A549 (cell line): ENCODE results near the gene OR7C1.
"Not testable (repeated sequence)": the region's sequence is repeated elsewhere in the genome, so short reads cannot be mapped to it uniquely, and the experiment has no call there.

ENCODE experiments used
- CTCF ChIP-seq: fragments of >200 bp; sonication (Bioruptor Twin); formaldehyde crosslinking; IDR thresholded peaks from 3 replicates; pipeline ENCODE4 v1.5.1; 2016
- GATA3 ChIP-seq: IDR thresholded peaks from 2 replicates; pipeline ENCODE4 v1.6.1; 2012; ENCODE audit warnings: borderline replicate concordance
- HEYL ChIP-seq: fragments of 250-450 bp; sonication (Bioruptor Pico); IDR thresholded peaks from 2 replicates; pipeline ENCODE4 v1.8.0; 2021; ENCODE audit warnings: mild to moderate bottlenecking, moderate library complexity
- HMGXB4 ChIP-seq: fragments of 250-450 bp; sonication (Bioruptor Pico); IDR thresholded peaks from 2 replicates; pipeline ENCODE4 v1.5.0; 2021; ENCODE audit warnings: mild to moderate bottlenecking, moderate library complexity, borderline replicate concordance
- JUNB ChIP-seq: fragments of >200 bp; sonication (Bioruptor Twin); formaldehyde crosslinking; IDR thresholded peaks from 2 replicates; pipeline ENCODE4 v1.6.1; 2016
- MAFK ChIP-seq: fragments of 450-650 bp; IDR thresholded peaks from 2 replicates; pipeline ENCODE4 v1.6.1; 2014; ENCODE audit not compliant: partially characterized antibody
- POLR2A ChIP-seq: IDR thresholded peaks from 2 replicates; pipeline ENCODE4 v1.6.1; 2012; ENCODE audit warnings: mild to moderate bottlenecking, low read length
- RAD21 ChIP-seq, 2 experiments: fragments of >200 bp in 1 of 2; sonication (Bioruptor Twin) in 1 of 2; formaldehyde crosslinking in 1 of 2; IDR thresholded peaks in 1 of 2; conservative IDR thresholded peaks in 1 of 2; 2 replicates in 1 of 2; 3 replicates in 1 of 2; pipeline ENCODE4 v1.6.1; 2012 to 2018; ENCODE audit warnings: inconsistent platforms in 1 of 2
- RCOR1 ChIP-seq: fragments of 150-350 bp; IDR thresholded peaks from 2 replicates; pipeline ENCODE4 v1.6.1; 2014; ENCODE audit warnings: antibody characterized with exemption, low read length, low read depth
- RFX5 ChIP-seq: fragments of 450-650 bp; IDR thresholded peaks from 2 replicates; pipeline ENCODE4 v1.7.1; 2014; ENCODE audit warnings: antibody characterized with exemption, mild to moderate bottlenecking, moderate library complexity
- SMC3 ChIP-seq: fragments of >200 bp; sonication (Bioruptor Twin); formaldehyde crosslinking; IDR thresholded peaks from 3 replicates; pipeline ENCODE4 v1.6.1; 2018; ENCODE audit warnings: inconsistent platforms
- USF2 ChIP-seq: fragments of 450-650 bp; IDR thresholded peaks from 2 replicates; pipeline ENCODE4 v1.6.1; 2014; ENCODE audit warnings: antibody characterized with exemption
- TF ChIP-seq, protein P1 (sequence below): fragments of 200-600 bp; sonication (generic); IDR thresholded peaks from 2 replicates; pipeline ENCODE4 v1.6.1; 2016; ENCODE audit warnings: antibody characterized with exemption, mild to moderate bottlenecking, moderate library complexity

DNA sequence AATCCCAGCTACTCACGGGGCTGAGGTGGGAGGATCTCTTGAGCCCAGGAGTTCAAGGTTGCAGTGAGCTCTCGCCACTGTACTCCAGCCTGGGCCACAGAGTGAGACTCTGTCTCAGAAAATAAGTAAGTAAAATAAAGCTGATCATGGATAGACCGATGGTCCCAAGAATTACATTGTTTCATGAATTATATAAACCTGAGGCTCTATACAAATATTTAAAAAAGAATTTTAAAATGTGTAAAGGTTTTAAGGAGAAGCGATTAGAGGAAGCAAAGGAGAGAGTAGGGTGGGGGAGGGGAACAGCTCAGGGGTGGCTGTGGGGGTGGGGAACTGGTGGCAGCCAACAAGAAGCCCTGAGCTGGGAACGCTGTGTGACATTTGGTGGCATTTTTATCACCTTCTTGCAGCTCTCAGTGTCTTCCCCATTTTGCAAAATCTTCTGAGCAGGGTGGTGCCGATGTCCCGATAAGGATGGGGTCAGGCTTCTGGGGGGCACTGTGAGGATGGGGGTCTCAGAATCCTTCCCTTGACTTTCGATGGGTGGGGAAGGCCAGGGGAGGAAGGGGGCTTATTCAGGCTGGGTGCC, 51.5 kb downstream of the OR7C1 start:
- TF ChIP-seq POLR2A; USF2; RAD21 (conservative IDR thresholded peaks at IDR 0.05 in 1 of 2, IDR thresholded peaks at IDR 0.05 in 1 of 2); GATA3; CTCF; MAFK; JUNB; RFX5; SMC3; RCOR1; HMGXB4; HEYL (CRISPR knock-in tag): not testable (repeated sequence)
- TF ChIP-seq, protein P1, sequence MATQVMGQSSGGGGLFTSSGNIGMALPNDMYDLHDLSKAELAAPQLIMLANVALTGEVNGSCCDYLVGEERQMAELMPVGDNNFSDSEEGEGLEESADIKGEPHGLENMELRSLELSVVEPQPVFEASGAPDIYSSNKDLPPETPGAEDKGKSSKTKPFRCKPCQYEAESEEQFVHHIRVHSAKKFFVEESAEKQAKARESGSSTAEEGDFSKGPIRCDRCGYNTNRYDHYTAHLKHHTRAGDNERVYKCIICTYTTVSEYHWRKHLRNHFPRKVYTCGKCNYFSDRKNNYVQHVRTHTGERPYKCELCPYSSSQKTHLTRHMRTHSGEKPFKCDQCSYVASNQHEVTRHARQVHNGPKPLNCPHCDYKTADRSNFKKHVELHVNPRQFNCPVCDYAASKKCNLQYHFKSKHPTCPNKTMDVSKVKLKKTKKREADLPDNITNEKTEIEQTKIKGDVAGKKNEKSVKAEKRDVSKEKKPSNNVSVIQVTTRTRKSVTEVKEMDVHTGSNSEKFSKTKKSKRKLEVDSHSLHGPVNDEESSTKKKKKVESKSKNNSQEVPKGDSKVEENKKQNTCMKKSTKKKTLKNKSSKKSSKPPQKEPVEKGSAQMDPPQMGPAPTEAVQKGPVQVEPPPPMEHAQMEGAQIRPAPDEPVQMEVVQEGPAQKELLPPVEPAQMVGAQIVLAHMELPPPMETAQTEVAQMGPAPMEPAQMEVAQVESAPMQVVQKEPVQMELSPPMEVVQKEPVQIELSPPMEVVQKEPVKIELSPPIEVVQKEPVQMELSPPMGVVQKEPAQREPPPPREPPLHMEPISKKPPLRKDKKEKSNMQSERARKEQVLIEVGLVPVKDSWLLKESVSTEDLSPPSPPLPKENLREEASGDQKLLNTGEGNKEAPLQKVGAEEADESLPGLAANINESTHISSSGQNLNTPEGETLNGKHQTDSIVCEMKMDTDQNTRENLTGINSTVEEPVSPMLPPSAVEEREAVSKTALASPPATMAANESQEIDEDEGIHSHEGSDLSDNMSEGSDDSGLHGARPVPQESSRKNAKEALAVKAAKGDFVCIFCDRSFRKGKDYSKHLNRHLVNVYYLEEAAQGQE = not testable (repeated sequence)
